ENCODE results near the gene FCN2. TPM values are rescaled to one million over a fixed set of nuclear protein-coding genes. Genes with fewer than 3 reads are reported as not detected.
A peak's percentile ranks its signal among the peaks of the same experiment; 100 is the strongest.

FCN2 gene
- total RNA-seq, 2 donors from 2014 or later = not detected

DNA sequence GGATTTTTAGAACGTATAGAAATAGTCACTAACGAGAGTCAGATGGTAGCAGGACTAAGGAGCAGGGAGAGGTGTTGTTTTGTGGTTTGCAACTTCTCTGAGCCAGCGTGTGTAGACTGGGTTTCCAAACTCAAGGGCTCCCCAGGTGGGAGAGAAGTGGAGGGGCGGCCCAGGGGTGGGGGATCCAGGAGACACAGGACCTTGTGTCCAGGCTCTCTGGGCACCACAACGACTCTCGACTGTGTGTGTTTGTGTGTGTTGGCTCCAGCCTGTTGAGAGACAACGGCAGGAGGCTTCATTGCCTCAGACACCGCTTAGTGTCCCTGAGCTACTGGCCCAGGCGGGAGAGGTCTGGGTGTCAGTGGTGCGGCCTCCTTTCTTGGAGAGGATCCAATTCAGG is 38.0 kb downstream of the FCN2 start:
- Histone ChIP-seq H3K4me1 (no peaks in the 10 kb centered on the region), H3K27me3 (no peaks in the 10 kb centered on the region), H3K36me3 (replicated peaks in 1 of 2; ENCODE audit: insufficient read depth in 1 of 2, low read depth in 2 of 2) (no peaks in the 10 kb centered on the region), H3K27ac (no peak overlapping the region), H3K9me3 (peaks cover 0 to 3% (median 0%) of the 10 kb centered on the region in 3 donors), H3K4me3 (no peak overlapping the region)
- WGBS, 2 donors = 80 to 86% methylated on average over 5 to 10 of the region's 10 CpGs
- ATAC-seq (no peak), DNase-seq (no peak)
- intact Hi-C loops (cut with DNase I) = no loop called here
- TF ChIP-seq POLR2A (IDR thresholded peaks at IDR 0.05) = no peak
- TF ChIP-seq, protein P1, sequence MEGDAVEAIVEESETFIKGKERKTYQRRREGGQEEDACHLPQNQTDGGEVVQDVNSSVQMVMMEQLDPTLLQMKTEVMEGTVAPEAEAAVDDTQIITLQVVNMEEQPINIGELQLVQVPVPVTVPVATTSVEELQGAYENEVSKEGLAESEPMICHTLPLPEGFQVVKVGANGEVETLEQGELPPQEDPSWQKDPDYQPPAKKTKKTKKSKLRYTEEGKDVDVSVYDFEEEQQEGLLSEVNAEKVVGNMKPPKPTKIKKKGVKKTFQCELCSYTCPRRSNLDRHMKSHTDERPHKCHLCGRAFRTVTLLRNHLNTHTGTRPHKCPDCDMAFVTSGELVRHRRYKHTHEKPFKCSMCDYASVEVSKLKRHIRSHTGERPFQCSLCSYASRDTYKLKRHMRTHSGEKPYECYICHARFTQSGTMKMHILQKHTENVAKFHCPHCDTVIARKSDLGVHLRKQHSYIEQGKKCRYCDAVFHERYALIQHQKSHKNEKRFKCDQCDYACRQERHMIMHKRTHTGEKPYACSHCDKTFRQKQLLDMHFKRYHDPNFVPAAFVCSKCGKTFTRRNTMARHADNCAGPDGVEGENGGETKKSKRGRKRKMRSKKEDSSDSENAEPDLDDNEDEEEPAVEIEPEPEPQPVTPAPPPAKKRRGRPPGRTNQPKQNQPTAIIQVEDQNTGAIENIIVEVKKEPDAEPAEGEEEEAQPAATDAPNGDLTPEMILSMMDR (IDR thresholded peaks at IDR 0.05) = no peak

GRCh38 chr9:134919303-134919702 is 38.7 kb downstream of the FCN2 start:
- DNase-seq (no peak), ATAC-seq (no peak)
- Histone ChIP-seq H3K4me3 (no peak overlapping the region), H3K9me3 (peaks cover 0 to 3% (median 0%) of the 10 kb centered on the region in 3 donors), H3K36me3 (replicated peaks in 1 of 2; ENCODE audit: insufficient read depth in 1 of 2, low read depth in 2 of 2) (no peaks in the 10 kb centered on the region), H3K27me3 (no peaks in the 10 kb centered on the region), H3K4me1 (no peaks in the 10 kb centered on the region), H3K27ac (no peak overlapping the region)
- WGBS, 2 donors = 76 to 78% methylated on average over 2 to 3 of the region's 3 CpGs
- TF ChIP-seq, protein P1 (IDR thresholded peaks at IDR 0.05) = no peak
- no peak for TF ChIP-seq POLR2A (IDR thresholded peaks at IDR 0.05)
- intact Hi-C loops (cut with DNase I) = no loop called here

GRCh38 chr9:134922066-134922931 is 41.7 kb downstream of the FCN2 start:
- Histone ChIP-seq H3K27me3 (no peaks in the 10 kb centered on the region), H3K4me3 (no peak overlapping the region), H3K4me1 (no peaks in the 10 kb centered on the region), H3K36me3 (replicated peaks in 1 of 2; ENCODE audit: insufficient read depth in 1 of 2, low read depth in 2 of 2) (no peaks in the 10 kb centered on the region), H3K9me3 (peaks cover 0 to 3% (median 0%) of the 10 kb centered on the region in 3 donors), H3K27ac (no peak overlapping the region)
- intact Hi-C loops (cut with DNase I) = no loop called here
- WGBS, 2 donors = 64 to 71% methylated on average over 14 of the region's 14 CpGs
- TF ChIP-seq, protein P1 (IDR thresholded peaks at IDR 0.05) = no peak
- TF ChIP-seq POLR2A (IDR thresholded peaks at IDR 0.05) = no peak
- ATAC-seq = no peak
- peak in 1 of 4 donors; percentile 60 for DNase-seq

DNA sequence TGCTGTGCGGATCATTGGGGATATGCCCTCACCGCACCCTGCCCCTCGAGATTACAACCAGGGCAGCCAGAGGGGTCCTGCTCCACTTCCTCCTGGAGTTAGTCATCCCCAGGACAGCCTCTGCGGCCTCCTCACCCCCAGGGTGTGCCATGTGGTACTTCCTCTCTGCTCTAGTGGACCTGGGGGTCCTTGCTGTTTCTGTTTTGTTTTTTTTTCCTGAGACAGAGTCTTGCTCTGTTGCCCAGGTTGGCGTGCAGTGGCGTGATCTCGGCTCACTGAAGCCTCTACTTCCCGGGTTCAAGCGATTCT is 42.3 kb downstream of the FCN2 start:
- ATAC-seq (no peak), DNase-seq (peak in 1 of 4 donors; percentile 40)
- TF ChIP-seq, protein P1 (IDR thresholded peaks at IDR 0.05) = no peak
- TF ChIP-seq POLR2A (IDR thresholded peaks at IDR 0.05) = no peak
- H3K27me3 ChIP-seq = no peaks in the 10 kb centered on the region
- peaks cover 0 to 3% (median 0%) of the 10 kb centered on the region in 3 donors for H3K9me3 ChIP-seq
- WGBS, 2 donors = 68 to 75% methylated on average over 9 of the region's 9 CpGs
- H3K36me3 ChIP-seq (replicated peaks in 1 of 2; ENCODE audit: insufficient read depth in 1 of 2, low read depth in 2 of 2) = no peaks in the 10 kb centered on the region
- no peaks in the 10 kb centered on the region for H3K4me1 ChIP-seq
- no peak overlapping the region for H3K27ac ChIP-seq
- H3K4me3 ChIP-seq = no peak overlapping the region
- intact Hi-C loops (cut with DNase I) = no loop called here

GRCh38 chr9:134923466-134923865 is 42.9 kb downstream of the FCN2 start:
- ATAC-seq (no peak), DNase-seq (no peak)
- 54 to 56% methylated on average over 2 to 7 of the region's 7 CpGs for WGBS, 2 donors
- H3K36me3 ChIP-seq (replicated peaks in 1 of 2; ENCODE audit: insufficient read depth in 1 of 2, low read depth in 2 of 2) = no peaks in the 10 kb centered on the region
- intact Hi-C loops (cut with DNase I) = no loop called here
- no peak overlapping the region for H3K4me3 ChIP-seq
- peaks cover 0 to 3% (median 0%) of the 10 kb centered on the region in 3 donors for H3K9me3 ChIP-seq
- no peaks in the 10 kb centered on the region for H3K4me1 ChIP-seq
- H3K27ac ChIP-seq = no peak overlapping the region
- H3K27me3 ChIP-seq = no peaks in the 10 kb centered on the region
- no peak for TF ChIP-seq POLR2A (IDR thresholded peaks at IDR 0.05)
- TF ChIP-seq, protein P1 (IDR thresholded peaks at IDR 0.05) = no peak

All from body of pancreas (tissue), 4 donors.